H1 (cell line): Measurements from ENCODE around the gene CCDC63. TPM values are rescaled to one million over a fixed set of nuclear protein-coding genes. Genes with fewer than 3 reads are reported as not detected.

Experiments used
- CTCF ChIA-PET: fragments of 300-600 bp; sonication (Branson Sonifier 250); formaldehyde crosslinking; loops from one replicate; lab custom pipeline; 2021; ENCODE audit not compliant: partially characterized antibody; lab: Charles Lee
- POLR2A ChIA-PET: fragments of 300-600 bp; sonication (Branson Sonifier 250); formaldehyde crosslinking; loops from one replicate; lab custom pipeline; 2021; ENCODE audit warnings: inconsistent platforms; ENCODE audit not compliant: partially characterized antibody; lab: Charles Lee
- DNase-seq, 2 experiments: peaks; one replicate each; pipeline versions ENCODE4 v3.0.0 to v3.0.0-alpha.2; 2010 to 2022; ENCODE audit warnings: low spot score in 2 of 2, low read depth in 1 of 2, mixed read lengths in 1 of 2
- FAIRE-seq: peaks from 2 replicates; lab custom pipeline; 2011; peaks lifted over from hg19 to GRCh38; lab: Jason Lieb, UNC
- H2AFZ ChIP-seq: 2 replicates; pipeline ENCODE4 v1.8.1; 2012; ENCODE audit warnings: low read length, inconsistent platforms
- H2AK5ac ChIP-seq: 2 replicates; pipeline ENCODE4 v1.6.1; 2013; ENCODE audit warnings: low read depth, low read length
- H2BK120ac ChIP-seq: replicated peaks from 2 replicates; pipeline ENCODE3; 2013; ENCODE audit warnings: low read depth, low read length, inconsistent platforms
- H2BK12ac ChIP-seq: 2 replicates; pipeline ENCODE4 v1.6.1; 2013; ENCODE audit warnings: low read depth, low read length
- H2BK15ac ChIP-seq: 2 replicates; pipeline ENCODE4 v1.6.1; 2013; ENCODE audit warnings: low read length
- H2BK20ac ChIP-seq: 2 replicates; pipeline ENCODE4 v1.6.1; 2013; ENCODE audit warnings: low read length
- H2BK5ac ChIP-seq: 2 replicates; pipeline ENCODE4 v1.6.1; 2013; ENCODE audit warnings: low read depth, low read length
- H3K14ac ChIP-seq: 2 replicates; pipeline ENCODE4 v1.6.1; 2013; ENCODE audit warnings: inconsistent platforms; ENCODE audit not compliant: insufficient read length
- H3K18ac ChIP-seq: 2 replicates; pipeline ENCODE4 v1.6.1; 2013; ENCODE audit warnings: low read length; ENCODE audit errors: extremely low read depth
- H3K23ac ChIP-seq: 2 replicates; pipeline ENCODE4 v1.6.1; 2013; ENCODE audit warnings: inconsistent platforms; ENCODE audit not compliant: insufficient read length
- H3K23me2 ChIP-seq: 2 replicates; pipeline ENCODE4 v1.6.1; 2013; ENCODE audit warnings: low read depth, low read length
- H3K27ac ChIP-seq: 2 replicates; pipeline ENCODE4 v1.6.1; 2011; ENCODE audit warnings: low read depth, low read length, inconsistent platforms
- H3K27me3 ChIP-seq, 4 experiments: replicated peaks in 1 of 4; 1 replicate in 1 of 4; 2 replicates in 3 of 4; pipeline versions ENCODE4 v1.6.1 to v1.8.1; 2011 to 2013; ENCODE audit warnings: low read length in 3 of 4, mild to moderate bottlenecking in 3 of 4, inconsistent platforms in 2 of 4, mixed read lengths in 2 of 4, moderate library complexity in 1 of 4; ENCODE audit not compliant: control insufficient read depth in 3 of 4, insufficient read depth in 3 of 4; ENCODE audit errors: extremely low read depth in 1 of 4
- H3K36me3 ChIP-seq, 4 experiments: 2 replicates each; pipeline versions ENCODE4 v1.6.1 to v1.8.1; 2011 to 2013; ENCODE audit warnings: mild to moderate bottlenecking in 4 of 4, low read length in 3 of 4, moderate library complexity in 2 of 4, control low read depth in 1 of 4, inconsistent platforms in 1 of 4; ENCODE audit not compliant: insufficient read depth in 4 of 4, control insufficient read depth in 2 of 4
- H3K4ac ChIP-seq: replicated peaks from 2 replicates; pipeline ENCODE3; 2013; ENCODE audit warnings: low read length, low read depth, mixed read lengths, inconsistent platforms; ENCODE audit not compliant: insufficient read length
- H3K4me1 ChIP-seq, 4 experiments: replicated peaks in 1 of 4; 1 replicate in 1 of 4; 2 replicates in 3 of 4; pipeline versions ENCODE4 v1.6.1 to v1.8.1; 2011 to 2013; ENCODE audit warnings: low read length in 3 of 4, inconsistent platforms in 2 of 4, mixed read lengths in 1 of 4; ENCODE audit not compliant: insufficient read depth in 4 of 4, control insufficient read depth in 3 of 4
- H3K4me2 ChIP-seq, 2 experiments: 2 replicates each; pipeline versions ENCODE4 v1.6.1 to v1.8.1; 2011 to 2013; ENCODE audit warnings: low read depth in 2 of 2, low read length in 2 of 2, control low read depth in 1 of 2, inconsistent platforms in 1 of 2, mild to moderate bottlenecking in 1 of 2; ENCODE audit not compliant: insufficient read depth in 1 of 2
- H3K4me3 ChIP-seq, 4 experiments: fragments of 200-600, 300-600 bp in 1 of 4; sonication (generic), shearing (Covaris generic), sonication (Bioruptor Twin) in 1 of 4; 2 replicates each; pipeline versions ENCODE4 v1.5.1 to v1.8.1; 2011 to 2016; ENCODE audit warnings: low read length in 4 of 4, low read depth in 3 of 4, control low read depth in 2 of 4, inconsistent platforms in 2 of 4, mild to moderate bottlenecking in 2 of 4, mixed read lengths in 1 of 4, moderate library complexity in 1 of 4; ENCODE audit not compliant: insufficient read depth in 2 of 4; ENCODE audit errors: extremely low read depth in 1 of 4
- H3K56ac ChIP-seq: replicated peaks from 2 replicates; pipeline ENCODE3; 2013; ENCODE audit warnings: low read depth, mild to moderate bottlenecking, mixed read lengths, low read length, inconsistent platforms; ENCODE audit not compliant: insufficient read length
- H3K79me1 ChIP-seq: 2 replicates; pipeline ENCODE4 v1.6.1; 2013; ENCODE audit warnings: low read depth, low read length, control low read depth
- H3K79me2 ChIP-seq, 2 experiments: 2 replicates each; pipeline versions ENCODE4 v1.6.1 to v1.8.1; 2012 to 2013; ENCODE audit warnings: low read length in 2 of 2, mild to moderate bottlenecking in 2 of 2, inconsistent platforms in 1 of 2; ENCODE audit not compliant: insufficient read depth in 2 of 2, control insufficient read depth in 1 of 2
- H3K9ac ChIP-seq, 4 experiments: replicated peaks in 1 of 4; 1 replicate in 1 of 4; 2 replicates in 3 of 4; pipeline versions ENCODE4 v1.6.1 to v1.8.1; 2011 to 2013; ENCODE audit warnings: low read depth in 3 of 4, low read length in 3 of 4, control low read depth in 2 of 4, mild to moderate bottlenecking in 2 of 4, moderate library complexity in 2 of 4, inconsistent platforms in 1 of 4; ENCODE audit errors: extremely low read depth in 1 of 4
- H3K9me3 ChIP-seq, 2 experiments: 2 replicates each; pipeline versions ENCODE4 v1.6.1 to v1.8.1; 2012 to 2013; ENCODE audit warnings: mild to moderate bottlenecking in 2 of 2, moderate library complexity in 2 of 2, control low read depth in 1 of 2, inconsistent platforms in 1 of 2, low read depth in 1 of 2, low read length in 1 of 2, mixed read lengths in 1 of 2; ENCODE audit not compliant: insufficient read depth in 2 of 2
- H4K20me1 ChIP-seq, 2 experiments: replicated peaks in 1 of 2; 2 replicates each; pipeline versions ENCODE3 to v1.8.1; 2011 to 2013; ENCODE audit warnings: inconsistent platforms in 2 of 2, low read length in 2 of 2, mild to moderate bottlenecking in 1 of 2; ENCODE audit not compliant: insufficient read depth in 2 of 2, control insufficient read depth in 1 of 2
- H4K5ac ChIP-seq: 2 replicates; pipeline ENCODE4 v1.6.1; 2013; ENCODE audit warnings: low read length, low read depth, mixed read lengths, inconsistent platforms; ENCODE audit not compliant: insufficient read length
- H4K8ac ChIP-seq: 2 replicates; pipeline ENCODE4 v1.8.0; 2013; ENCODE audit warnings: mild to moderate bottlenecking, moderate library complexity, low read length, inconsistent platforms; ENCODE audit not compliant: insufficient read depth; ENCODE audit errors: extremely low read depth
- H4K91ac ChIP-seq: replicated peaks from 2 replicates; pipeline ENCODE3; 2013; ENCODE audit warnings: low read length, mixed read lengths, inconsistent platforms; ENCODE audit not compliant: insufficient read length
- CBX5 ChIP-seq: fragments of 300-800, 300-1000 bp; sonication (generic); IDR thresholded peaks from 2 replicates; pipeline ENCODE4 v1.7.1; 2016; ENCODE audit warnings: antibody characterized with exemption, low read length, low read depth
- EP300 ChIP-seq, 2 experiments: IDR thresholded peaks; 1 replicate in 1 of 2; 2 replicates in 1 of 2; pipeline ENCODE4 v1.6.1; 2011 to 2012; ENCODE audit warnings: low read depth in 2 of 2, low read length in 2 of 2, mild to moderate bottlenecking in 2 of 2, borderline replicate concordance in 1 of 2, inconsistent platforms in 1 of 2, moderate library complexity in 1 of 2
- HDAC6 ChIP-seq: IDR thresholded peaks from one replicate; pipeline ENCODE4 v1.7.1; 2012; ENCODE audit warnings: low read depth, mild to moderate bottlenecking, inconsistent platforms, low read length, moderate library complexity
- MAX ChIP-seq: IDR thresholded peaks from 2 replicates; pipeline ENCODE4 v1.6.1; 2012; ENCODE audit warnings: inconsistent platforms
- POLR2AphosphoS5 ChIP-seq: IDR thresholded peaks from 2 replicates; pipeline ENCODE4 v1.6.1; 2011; ENCODE audit warnings: low read depth, low read length
- RNF2 ChIP-seq: fragments of 200-900, 300-1000 bp; sonication (generic); IDR thresholded peaks from 2 replicates; pipeline ENCODE4 v1.7.1; 2016; ENCODE audit warnings: borderline replicate concordance, low read depth, mild to moderate bottlenecking, antibody characterized with exemption, low read length; ENCODE audit not compliant: poor library complexity, severe bottlenecking; ENCODE audit errors: missing control alignments
- TAF7 ChIP-seq: optimal IDR thresholded peaks from 2 replicates; pipeline ENCODE3; 2011; ENCODE audit warnings: low read depth, mild to moderate bottlenecking, inconsistent platforms, low read length, moderate library complexity, borderline replicate concordance
- TBP ChIP-seq: IDR thresholded peaks from 2 replicates; pipeline ENCODE4 v1.6.1; 2011; ENCODE audit warnings: low read depth, low read length, improper control_type of control experiment
- WGBS, 2 experiments: shearing (Covaris generic) in 1 of 2; methylation state at CpG; one replicate each; pipeline versions ENCODE4 v1.1.6 to v1.1.7; 2013 to 2015; ENCODE audit warnings: low lambda C conversion rate in 2 of 2, mixed read lengths in 2 of 2, inconsistent platforms in 1 of 2, low coverage in 1 of 2, missing lambda C conversion rate in 1 of 2; ENCODE audit not compliant: insufficient replicate concordance in 2 of 2, insufficient coverage in 1 of 2, insufficient read length in 1 of 2; ENCODE audit errors: extremely low coverage in 1 of 2, missing lambda C conversion rate in 1 of 2; 5-methylcytosine and 5-hydroxymethylcytosine counted together
- polyA plus RNA-seq, 7 experiments: library from polyadenylated mRNA; depleted of rRNA in 3 of 7; stranded (reverse) in 5 of 7; unstranded in 2 of 7; fragments of >200 nt in 5 of 7; fragments of 200-250 nt in 2 of 7; gene quantifications; 1 replicate in 5 of 7; 2 replicates in 1 of 7; 4 replicates in 1 of 7; pipeline versions ENCODE4 v1.2.1 to v1.2.3, GENCODE V29; 2011 to 2013; ENCODE audit warnings: missing spikeins in 2 of 7, mixed read lengths in 2 of 7
- total RNA-seq: library from RNA; stranded (reverse); fragmentation: NEBNext Ultra II Directional; extraction: Animal tissue kit (Norgen Biotek cat#: 25700); gene quantifications from 2 replicates; pipeline ENCODE4 v1.2.1, GENCODE V29; 2021

The CCDC63 gene
- total and polyA plus RNA-seq, 2 of the 8 experiments (the other 6 are each of a cell fraction or from before 2014, with no cell fraction given) = 0.42 to 0.93 TPM

DNA sequence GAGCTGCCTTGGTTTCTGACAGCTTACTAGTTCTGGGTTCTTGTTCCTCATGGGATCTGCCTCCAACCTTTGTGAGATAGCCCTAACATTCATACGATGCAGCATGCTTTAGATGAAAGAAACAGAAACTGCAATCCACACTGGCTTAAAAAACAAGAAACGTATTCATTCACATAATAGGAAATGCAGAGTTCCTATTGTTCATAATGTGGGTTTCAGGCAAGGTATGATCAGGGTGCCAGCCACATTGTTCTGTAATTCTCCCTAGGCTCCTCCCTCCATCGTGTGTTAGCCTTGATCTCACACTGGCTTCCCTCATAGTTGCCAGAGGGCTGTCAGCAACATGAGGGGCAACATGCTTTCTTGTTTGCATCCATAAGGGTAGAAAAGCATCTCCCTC, 2.7 kb upstream of the CCDC63 start:
- H3K56ac ChIP-seq = no peak overlapping the region
- H3K23me2 ChIP-seq = no peaks in the 10 kb centered on the region
- H3K79me1 ChIP-seq = no peaks in the 10 kb centered on the region
- H3K23ac ChIP-seq = no peak overlapping the region
- TF ChIP-seq CBX5 (no peak), MAX (no peak), HDAC6 (no peak), TAF7 (no peak), TBP (no peak), POLR2AphosphoS5 (no peak), RNF2 (no peak), EP300 (IDR thresholded peaks at IDR 0.05; ENCODE audit: borderline replicate concordance in 1 of 2, low read depth in 2 of 2, low read length in 2 of 2) (no peak)
- peaks cover 2 to 7% (median 5%) of the 10 kb centered on the region in 4 experiments; a peak in 6 of 7 replicates for H3K4me1 ChIP-seq
- CTCF ChIA-PET = no interaction called here
- no peaks in the 10 kb centered on the region for H4K20me1 ChIP-seq
- H2BK15ac ChIP-seq = no peak overlapping the region
- 87% methylated on average over 3 of the region's 3 CpGs; no CpG with 5 or more reads in 1 of the 2 experiments for WGBS, 2 experiments
- no peaks in the 10 kb centered on the region for H3K9me3 ChIP-seq
- H3K9ac ChIP-seq = no peak overlapping the region
- H4K8ac ChIP-seq = no peak overlapping the region
- no peak overlapping the region for H3K4ac ChIP-seq
- no peak overlapping the region for H4K5ac ChIP-seq
- H3K27me3 ChIP-seq = 0 out of 7 replicates have a peak, but pooled peaks cover 0 to 3% (median under 1%) of the 10 kb centered on the region in 4 experiments
- no peak overlapping the region for H2AK5ac ChIP-seq
- no peak overlapping the region for H2BK20ac ChIP-seq
- H3K14ac ChIP-seq = no peak overlapping the region
- H2BK12ac ChIP-seq = no peak overlapping the region
- H3K27ac ChIP-seq = no peak overlapping the region
- no peak overlapping the region for H2BK120ac ChIP-seq
- no peak overlapping the region for H3K18ac ChIP-seq
- POLR2A ChIA-PET = interaction anchor here (0.7 kb wide), 1 partner anchor 137 kb away, joined by 3 read pairs; no protein-coding TSS in a partner anchor
- H3K4me2 ChIP-seq = no peak overlapping the region
- DNase-seq (no peak), FAIRE-seq (no peak)
- no peak overlapping the region for H2AFZ ChIP-seq
- no peaks in the 10 kb centered on the region for H3K36me3 ChIP-seq
- no peak overlapping the region for H2BK5ac ChIP-seq
- no peak overlapping the region for H4K91ac ChIP-seq
- no peaks in the 10 kb centered on the region for H3K79me2 ChIP-seq
- H3K4me3 ChIP-seq = no peak overlapping the region
